GM18511 (cell line): Measurements from ENCODE around the gene CHD6.
A peak's percentile ranks its signal among the peaks of the same experiment; 100 is the strongest.

Source experiments
- ATAC-seq: cut with Tn5 transposase; IDR thresholded peaks from one replicate; pipeline ENCODE4 v1.9.1; 2021; ENCODE audit warnings: mild to moderate bottlenecking, moderate library complexity; ENCODE audit not compliant: unreplicated experiment

Gene CHD6

DNA sequence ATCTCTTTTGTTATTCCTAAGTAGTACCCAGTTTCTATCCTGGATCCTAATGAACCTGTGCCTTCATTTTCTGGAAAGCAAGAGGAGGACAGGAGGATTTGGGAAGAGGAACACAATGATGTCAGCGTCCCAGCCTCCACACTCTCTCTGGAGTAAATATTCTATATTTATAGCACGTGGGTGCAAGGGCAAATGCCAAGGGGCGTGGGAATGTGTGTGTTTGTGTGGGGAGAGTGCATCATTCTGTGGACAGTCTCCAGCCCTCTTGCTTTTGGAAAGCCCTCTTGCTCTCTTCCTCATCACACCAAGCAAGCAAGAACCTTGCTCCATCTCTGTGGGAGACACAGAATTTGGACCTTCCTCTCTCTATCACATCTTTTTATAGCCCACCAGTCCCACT, 148.3 kb downstream of the CHD6 start:
- ATAC-seq = no peak

DNA sequence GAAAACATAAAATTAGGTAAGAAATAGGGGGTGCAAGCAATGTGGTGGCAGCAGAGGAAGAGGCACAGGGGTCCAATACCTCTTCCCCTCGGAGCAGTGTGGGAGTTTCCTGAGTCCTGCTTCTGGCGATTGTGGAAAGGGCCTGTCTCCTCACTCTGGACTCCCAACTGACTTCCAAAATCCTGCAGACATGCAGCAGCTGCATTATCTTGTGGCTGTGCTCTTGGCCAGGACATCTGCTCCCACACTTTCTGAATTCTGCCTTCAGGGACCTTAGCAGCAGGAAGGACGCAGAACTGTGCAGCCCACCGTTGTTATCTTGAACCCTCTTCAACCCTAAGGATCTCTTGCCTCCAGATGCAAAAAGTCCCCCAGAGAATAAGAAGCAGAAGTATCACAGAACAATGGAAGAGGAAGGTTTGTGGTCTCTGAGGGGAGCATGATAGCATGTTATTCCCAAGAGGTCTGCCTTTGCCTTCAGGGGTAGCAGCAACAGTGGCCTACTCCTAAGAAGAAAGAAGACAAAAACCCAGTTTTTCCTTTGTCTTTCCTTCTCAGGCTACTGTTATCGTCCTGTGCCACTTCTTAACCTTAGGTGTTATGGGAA, 149.1 kb downstream of the CHD6 start:
- no peak for ATAC-seq

DNA sequence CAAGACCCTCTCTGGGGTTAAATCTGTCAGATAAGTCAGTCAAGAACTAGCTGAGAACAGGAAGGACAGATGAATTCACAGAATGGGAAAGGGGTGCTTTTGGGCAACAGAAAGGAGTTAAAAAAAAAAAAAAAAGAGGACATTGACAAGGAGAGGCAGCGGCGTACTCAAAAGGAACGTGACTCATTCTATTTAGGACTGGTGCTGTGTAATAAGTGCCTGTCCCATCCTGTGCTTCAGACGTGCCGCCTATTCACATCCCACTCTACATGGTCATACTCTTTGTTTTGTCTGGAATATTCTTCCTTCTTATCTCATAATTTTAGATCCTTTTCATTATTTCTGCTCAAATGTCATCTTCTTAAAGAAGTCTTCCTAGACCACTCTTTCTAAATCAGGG, 150.5 kb downstream of the CHD6 start:
- ATAC-seq = no peak

DNA sequence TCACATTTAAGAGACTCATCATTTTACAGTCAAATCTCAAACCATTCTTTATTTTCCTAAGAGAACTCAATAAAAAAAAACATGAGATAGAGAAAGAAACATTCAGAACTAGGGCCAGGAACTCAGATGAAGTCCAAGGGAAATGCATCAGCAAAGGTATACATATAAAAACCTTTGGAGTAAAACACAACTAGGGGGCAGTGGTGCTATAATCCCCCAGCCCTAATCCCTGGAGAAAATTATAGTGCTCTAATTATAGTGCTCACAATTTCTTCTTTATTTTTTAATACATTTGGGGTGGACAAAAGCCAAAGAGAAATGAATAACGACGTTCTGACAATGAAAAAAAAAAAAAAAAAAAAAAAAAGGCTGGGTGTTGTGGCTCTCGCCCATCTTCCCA, 151.0 kb downstream of the CHD6 start:
- no peak for ATAC-seq

DNA sequence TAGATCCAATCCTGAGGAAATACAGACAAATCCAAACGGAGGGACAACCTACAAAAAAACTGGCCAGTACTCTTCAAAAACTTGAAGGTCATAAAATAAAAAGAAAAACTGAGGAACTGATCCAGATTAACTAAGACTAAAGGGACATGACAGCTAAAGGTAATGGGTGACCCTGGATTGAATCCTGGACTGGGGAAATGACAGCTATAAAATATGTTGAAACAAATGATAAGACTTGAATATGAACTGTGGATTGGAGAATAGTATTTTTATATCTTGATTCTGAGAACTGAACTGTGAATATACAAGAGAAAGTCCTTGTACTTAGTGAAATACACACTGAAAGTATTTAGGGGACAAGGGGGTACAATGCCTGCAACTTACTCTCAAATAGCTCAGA, 154.6 kb downstream of the CHD6 start:
- ATAC-seq = no peak

DNA sequence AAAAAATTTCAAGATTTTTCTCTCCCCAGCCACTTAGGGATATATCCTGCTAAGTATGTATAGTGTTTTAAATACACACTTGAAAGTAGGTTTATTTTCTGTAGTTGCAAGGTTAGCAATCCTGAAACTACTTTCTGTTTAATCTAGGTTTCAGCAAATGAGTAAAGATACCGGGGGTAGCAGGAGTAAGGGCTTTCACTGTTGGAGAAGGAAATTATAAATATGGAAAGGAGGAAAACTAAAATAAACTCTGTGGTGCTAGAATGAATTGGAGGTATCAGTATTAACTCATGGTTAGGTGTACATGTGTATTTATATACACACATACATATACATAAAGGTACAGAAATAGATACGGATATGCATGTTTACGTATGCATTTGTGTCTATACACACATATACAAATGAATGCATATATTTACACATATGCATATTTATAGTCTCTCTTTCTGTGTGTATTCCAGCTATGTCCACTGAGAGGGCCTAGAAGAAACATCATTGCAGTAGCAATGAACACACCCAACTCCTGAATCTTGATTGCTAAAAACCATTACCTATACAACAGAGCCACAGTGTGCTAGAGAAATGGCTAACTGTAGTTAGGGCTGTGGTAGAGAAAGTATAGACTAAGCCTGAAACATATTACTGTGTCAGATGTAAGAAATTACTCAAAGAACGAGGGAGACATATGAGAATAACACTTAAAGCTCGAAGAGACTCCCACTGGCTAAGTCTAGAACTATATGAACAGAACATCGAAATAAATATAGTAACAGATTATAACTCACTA, 155.6 kb downstream of the CHD6 start:
- peak; percentile 77 for ATAC-seq

DNA sequence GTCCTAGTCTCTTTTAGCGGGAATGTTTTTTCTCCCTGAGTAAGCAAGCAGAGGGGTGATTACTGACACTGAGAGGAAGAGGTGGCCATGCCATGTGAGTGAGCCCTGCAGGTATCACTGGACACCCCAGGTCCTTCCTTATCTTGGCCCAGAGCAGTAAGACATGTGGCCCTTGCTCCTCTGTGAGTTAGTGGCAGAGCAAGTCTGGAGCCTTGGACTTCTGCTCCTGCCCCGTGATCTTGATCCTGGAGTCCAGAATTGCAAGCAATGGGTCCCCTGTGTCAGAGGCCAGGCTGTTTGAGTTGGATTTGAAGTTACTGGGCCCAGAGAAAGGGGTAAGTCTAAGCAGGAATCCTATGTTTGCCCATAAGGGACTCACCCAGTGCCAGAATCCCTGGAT, 159.4 kb downstream of the CHD6 start:
- ATAC-seq = no peak

DNA sequence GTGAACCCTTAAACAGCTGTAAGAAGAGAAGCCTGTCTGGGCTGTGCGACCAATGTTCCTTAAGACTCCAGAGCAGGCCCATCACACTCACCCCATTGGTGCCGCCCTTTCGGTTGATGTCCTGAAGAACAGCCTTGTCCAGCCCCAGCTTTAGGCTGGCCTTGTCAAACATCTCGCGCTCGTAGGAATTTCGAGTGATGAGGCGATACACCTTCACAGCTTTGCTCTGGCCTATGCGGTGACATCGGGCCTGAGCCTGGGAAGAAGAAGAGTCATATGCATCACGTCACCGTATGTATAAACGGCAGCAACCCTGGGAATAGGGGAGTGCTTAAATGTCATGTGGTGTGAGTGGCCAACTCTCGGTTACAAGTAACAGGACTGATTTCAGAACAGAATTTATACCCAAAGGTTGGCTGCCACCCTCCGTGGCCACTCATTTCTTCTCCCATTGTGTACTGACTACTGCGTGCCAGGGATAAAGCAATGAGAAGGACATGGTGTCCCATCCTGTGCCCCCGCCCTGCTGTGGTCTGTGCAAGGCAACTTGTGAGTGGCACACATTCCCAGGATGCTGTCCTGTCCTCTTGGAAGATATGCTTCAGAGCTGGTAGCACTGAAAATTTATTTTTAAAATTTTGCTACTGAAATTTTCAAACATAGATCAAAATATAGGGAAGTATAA, 160.9 kb downstream of the CHD6 start:
- ATAC-seq = no peak

DNA sequence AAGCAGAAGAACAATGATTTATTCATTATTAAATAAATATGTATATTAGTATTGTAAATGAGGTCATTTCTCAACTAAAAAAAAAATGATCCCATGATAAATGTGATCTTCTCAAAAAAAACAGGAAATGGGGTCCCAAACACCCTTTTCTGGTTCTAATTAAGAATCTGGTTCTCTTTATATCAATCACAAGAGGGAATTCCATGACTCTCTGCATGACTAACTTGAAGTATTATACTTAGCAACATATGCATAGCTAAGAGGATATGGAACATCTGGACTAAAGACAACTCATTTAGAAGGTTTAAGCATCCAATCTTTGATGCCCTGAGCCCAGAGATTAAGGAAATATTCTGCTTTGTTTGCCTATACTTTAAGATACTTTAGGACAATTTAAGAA, 161.8 kb downstream of the CHD6 start:
- no peak for ATAC-seq

DNA sequence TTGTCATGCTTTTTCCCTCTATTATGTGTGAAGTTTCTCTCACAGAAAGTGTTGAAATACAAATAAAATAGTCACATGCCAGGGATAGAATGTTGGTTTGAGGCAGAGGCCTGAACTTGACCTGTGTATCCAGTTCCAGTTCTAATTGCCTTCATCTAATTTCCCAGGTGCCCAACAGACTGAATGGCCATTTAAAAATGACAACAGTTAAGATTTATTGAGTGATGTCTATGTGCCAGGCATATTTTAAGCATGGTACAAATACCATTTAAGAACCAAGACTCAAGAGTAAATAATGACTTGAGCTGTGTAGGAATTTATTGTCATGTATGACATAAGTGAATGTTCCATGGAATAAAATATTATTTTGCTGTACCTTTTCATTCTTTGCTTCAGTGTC, 163.9 kb downstream of the CHD6 start:
- no peak for ATAC-seq

DNA sequence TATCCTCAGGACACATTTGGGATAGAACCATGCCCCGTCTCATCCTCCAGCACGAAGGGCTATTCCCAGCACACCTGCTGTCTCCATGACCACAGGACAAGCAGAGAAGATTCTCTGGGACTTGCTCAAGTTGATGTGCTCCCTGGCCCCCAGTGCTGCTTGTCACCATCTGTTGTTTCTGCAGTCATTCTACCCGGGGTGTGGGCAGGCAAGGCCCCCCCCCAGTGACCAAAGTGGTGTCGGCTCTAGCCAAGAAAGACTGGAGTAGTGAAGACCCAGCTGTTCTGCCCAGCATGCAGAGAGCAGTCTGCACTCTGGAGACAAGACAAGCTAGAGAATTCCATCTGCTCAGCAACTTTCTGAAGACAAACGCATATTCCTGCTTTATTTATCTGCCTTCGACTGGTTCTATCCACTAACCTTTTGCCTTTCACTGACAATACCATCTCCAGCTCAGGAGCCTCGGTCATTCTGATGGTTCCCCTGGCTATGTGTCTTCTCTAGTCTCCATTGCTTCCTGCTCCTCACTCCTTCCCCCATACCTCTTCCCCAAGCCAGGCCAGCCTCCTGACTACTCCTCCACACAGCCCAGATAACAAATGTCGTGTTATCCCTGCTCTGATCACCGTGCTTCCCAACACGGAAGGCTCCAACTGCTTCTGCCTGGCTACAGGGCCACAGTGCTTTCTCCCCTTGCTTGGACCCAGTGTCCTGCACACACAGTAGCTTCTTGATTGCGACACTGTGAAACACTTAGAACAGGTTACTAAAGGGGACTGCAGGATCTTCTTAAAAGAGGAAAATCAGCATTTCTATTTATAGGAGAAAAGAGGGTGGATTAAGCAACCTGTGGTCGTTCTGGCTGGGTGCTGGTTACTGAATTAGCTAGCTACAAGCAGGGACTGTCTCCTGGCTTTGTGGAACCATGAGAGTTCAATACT, 164.9 kb downstream of the CHD6 start:
- no peak for ATAC-seq

DNA sequence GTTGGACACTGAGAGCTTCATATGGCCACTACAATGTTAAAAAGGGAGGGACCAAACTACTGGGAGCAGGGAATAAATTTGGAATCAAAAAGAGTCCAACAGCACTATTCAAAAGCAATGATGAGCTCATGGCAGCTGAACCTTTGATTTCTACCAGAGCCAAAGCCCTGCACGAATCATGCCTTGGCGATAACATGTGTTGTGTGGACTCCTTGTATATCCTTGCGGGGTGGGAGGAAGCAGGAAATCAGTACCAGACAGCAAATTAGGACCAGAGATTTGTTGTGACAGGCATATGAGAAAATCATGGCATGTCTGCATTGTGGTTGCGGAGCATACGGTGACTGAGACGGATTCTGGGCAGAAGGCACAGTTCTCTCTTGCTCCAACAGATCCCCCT, 166.0 kb downstream of the CHD6 start:
- no peak for ATAC-seq

DNA sequence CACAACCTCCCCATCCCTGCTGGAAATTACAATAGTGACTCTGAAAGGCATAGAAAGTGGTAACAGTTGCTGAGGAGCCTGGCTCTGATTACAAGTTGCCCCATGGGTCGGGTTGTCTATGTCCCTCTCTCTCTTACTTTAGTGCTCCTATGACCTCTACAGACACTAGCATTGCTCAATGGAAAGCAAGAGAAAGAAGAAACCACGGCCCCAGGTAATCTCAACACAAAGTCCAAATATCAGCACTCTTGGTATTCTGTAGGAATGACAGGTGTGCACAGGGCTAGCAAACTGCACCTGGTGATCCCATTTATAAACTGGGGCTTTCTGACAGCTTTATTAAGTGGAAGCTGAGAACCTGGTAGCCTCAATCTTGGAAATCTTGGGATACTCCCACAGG, 171.2 kb downstream of the CHD6 start:
- no peak for ATAC-seq

DNA sequence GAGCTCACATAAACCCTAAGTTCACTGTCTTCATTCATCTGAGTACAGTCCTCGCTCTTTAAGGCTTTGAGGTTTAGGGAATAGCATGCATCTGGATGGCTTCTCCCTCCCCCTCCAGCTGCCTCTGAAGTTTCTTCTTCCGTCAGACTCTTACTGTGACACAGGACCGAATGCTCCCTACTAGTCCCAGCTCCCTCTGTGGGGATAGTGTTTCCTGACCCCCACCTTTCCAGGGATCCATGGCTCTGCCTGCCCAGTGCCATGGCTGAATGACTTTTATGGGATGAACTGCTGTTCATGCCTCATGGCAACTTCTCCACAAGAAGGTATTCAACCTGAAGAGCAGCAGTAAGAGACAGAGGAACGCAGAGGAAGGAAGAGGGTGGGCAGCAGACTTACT, 171.7 kb downstream of the CHD6 start:
- no peak for ATAC-seq

DNA sequence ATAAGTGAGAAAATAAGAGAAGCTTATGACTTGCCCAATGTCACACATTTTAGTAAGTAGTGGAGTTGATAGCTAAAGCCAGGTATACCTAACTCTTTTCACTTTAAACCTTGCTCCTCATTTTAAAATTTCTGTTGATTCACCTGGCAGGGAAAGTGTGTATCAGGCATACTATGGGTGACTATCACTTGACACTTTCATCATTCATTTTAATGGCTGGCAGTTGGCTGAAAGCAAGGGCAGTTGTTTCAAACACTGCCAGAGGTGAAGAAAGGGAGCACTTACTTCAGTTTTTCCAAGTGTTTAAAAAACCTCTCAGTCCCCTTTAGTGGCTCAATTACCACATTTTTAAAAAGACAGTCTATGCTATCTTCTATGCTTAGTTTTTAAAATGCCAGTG, 173.4 kb downstream of the CHD6 start:
- no peak for ATAC-seq

DNA sequence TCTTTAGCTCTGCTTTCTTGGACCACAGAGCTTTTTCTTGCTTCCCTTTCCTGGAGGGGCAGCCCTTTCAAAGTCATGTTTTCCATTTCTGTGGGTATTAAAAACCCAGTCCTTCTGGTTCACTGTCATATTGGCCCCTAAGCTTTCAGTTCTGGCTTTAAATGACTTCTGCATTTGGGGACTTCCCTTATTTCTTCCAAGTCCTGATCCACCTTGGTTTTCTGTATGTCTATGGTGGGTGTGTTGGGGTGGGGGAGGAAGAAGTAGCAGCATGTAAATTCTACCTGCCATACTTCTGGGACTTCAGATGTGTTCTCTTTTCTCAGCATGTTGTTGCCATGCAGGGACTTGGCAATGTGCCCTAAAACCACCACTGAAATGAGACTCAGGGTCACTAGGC, 174.5 kb downstream of the CHD6 start:
- ATAC-seq = no peak

DNA sequence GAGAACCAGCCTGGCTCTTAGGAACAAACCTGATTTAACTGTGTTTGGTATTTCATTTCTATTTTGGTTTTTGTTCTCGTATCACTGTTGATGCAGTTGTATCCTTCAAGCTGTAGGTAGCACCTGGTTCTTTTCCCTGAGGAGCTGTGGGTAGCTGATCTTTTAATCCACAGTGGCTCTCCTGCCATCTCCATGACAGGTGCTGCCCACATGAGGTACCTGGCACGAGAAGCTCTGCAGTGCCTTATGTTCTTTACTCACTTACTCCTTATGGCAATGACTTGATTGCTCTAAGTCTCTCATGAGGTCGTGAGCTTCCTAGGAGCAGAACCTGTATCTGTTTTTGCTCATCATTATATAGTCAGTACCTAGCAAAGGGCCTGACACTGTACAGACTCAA, 177.3 kb downstream of the CHD6 start:
- ATAC-seq = no peak

DNA sequence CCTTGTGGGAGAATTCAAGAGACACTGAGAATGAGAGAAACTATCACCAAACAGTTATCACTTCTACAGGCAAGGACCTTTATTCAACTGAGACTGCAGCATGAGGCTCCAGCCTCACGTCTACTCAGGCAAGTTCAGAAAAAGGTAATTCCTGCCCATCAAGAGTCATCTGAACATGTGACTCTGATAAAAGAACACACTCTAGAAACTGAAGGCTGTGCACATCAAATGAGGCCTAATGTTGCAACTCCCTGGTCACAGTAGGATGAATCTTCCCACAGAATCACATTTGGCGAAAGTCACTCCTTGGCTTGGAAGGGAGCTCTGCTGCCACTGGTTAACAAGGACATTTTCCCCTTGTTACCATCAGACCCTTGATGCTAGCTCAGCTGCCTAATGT, 180.3 kb downstream of the CHD6 start:
- no peak for ATAC-seq

DNA sequence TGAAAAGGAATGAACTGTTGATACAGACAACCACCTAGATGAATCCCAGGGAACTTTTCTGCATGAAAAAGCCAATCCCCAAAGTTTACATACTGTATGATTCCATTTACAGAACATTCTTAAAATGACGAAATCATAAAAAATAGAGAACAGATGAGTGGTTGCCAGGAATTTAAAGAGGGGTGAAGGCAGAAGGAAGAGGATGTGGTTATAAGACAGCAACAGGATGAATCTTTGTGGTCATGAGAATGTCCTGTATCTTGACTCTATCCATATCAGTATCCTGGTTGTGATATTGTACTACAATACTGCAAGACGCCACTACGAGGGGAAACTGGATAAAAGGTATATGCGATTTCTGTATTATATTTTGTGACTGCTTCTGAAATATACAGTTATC, 181.5 kb downstream of the CHD6 start:
- ATAC-seq = no peak

DNA sequence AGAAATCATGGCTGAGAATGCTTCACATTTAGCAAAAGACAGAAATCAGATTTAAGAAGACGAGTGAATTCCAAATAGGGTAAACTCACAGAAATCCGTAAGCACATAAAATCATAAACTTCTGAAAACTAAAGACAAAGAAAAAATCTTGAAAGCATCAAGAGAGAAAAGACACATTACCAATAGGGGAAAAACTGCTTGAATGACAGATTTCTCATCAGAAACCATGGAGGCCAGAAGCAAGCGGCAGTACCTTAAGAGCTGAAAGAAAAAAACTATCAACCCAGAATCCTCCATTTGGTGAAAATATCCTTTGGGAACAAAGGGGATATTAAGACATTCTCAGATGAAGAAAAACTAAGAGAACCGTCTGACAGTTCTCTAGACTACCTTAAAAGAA, 185.0 kb downstream of the CHD6 start:
- ATAC-seq = no peak

DNA sequence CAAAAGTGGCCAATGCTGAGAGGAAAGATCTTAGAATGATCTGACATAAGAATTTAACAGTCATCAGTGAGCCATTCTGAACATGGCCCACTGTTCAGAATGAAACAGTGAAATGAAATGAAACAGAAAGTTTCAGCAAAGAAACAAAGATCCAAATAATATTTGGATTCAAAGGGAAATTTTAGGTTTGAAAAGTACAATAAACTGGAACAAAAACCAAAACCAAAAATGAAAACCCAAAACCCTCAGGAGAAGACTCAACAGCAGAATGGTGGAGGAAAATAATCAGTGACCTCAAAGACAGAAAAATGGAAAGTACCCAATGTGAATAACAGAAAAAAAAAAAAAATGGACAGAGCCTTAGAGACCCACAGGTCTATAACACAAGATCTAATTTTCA, 185.4 kb downstream of the CHD6 start:
- ATAC-seq = no peak
